HCT116 (cell line): ENCODE measurements around the gene PLCL2. TPM values are rescaled to one million over a fixed set of nuclear protein-coding genes. Genes with fewer than 3 reads are reported as not detected.

ENCODE experiments used
- ATAC-seq: fragments of 200-7000 bp; cut with Tn5 transposase; 2 replicates; pipeline ENCODE4 v1.9.1; 2020; ENCODE audit warnings: mild to moderate bottlenecking, moderate library complexity
- BruUV-seq: library from RNA; stranded (reverse); fragments of 400-500 nt; replicated peaks from 2 replicates; lab custom pipeline; 2021; lab: Mats Ljungman, UMichigan
- CTCF ChIA-PET: fragments of 300-600 bp; sonication (Branson Sonifier 250); formaldehyde crosslinking; loops from one replicate; lab custom pipeline; 2021; ENCODE audit warnings: antibody characterized with exemption; lab: Charles Lee
- POLR2A ChIA-PET: fragments of 300-600, 350-600 bp; sonication (Branson Sonifier 250); formaldehyde crosslinking; loops from one replicate; lab custom pipeline; 2021; ENCODE audit warnings: antibody characterized with exemption; lab: Charles Lee
- RAD21 ChIA-PET, 2 experiments: fragments of 300-600 bp; sonication (Branson Sonifier 250); formaldehyde crosslinking; loops; one replicate each; lab custom pipeline; 2023; ENCODE audit warnings: low total read pairs in 2 of 2; ENCODE audit not compliant: uncharacterized antibody in 2 of 2, unreplicated experiment in 2 of 2, low non-redundant PET in 1 of 2; lab: Charles Lee
- DNase-seq: peaks from one replicate; pipeline ENCODE4 v3.0.0-alpha.2; 2010; ENCODE audit warnings: low read depth, low spot score
- H2AFZ ChIP-seq: fragments of 200-600 bp; shearing (Covaris generic), sonication (generic); 2 replicates; pipeline ENCODE4 v1.6.1; 2017; ENCODE audit warnings: low read depth, mixed run types, mixed read lengths, antibody characterized with exemption, low read length; ENCODE audit not compliant: poor library complexity, severe bottlenecking
- H3K27ac ChIP-seq: 2 replicates; pipeline ENCODE4 v1.5.1; 2012; ENCODE audit warnings: low read depth, low read length
- H3K27me3 ChIP-seq: fragments of 200-600 bp; sonication (generic); 2 replicates; pipeline ENCODE4 v1.6.1; 2016; ENCODE audit warnings: mixed run types, low read length, mixed read lengths; ENCODE audit not compliant: insufficient read depth
- H3K36me3 ChIP-seq, 2 experiments: fragments of 200-500 bp in 1 of 2; fragments of 200-600 bp in 1 of 2; sonication (Bioruptor generic) in 1 of 2; sonication (generic) in 1 of 2; 2 replicates each; pipeline versions ENCODE4 v1.5.1 to v1.6.1; 2014 to 2016; ENCODE audit warnings: low read length in 2 of 2, inconsistent platforms in 1 of 2, mixed read lengths in 1 of 2, mixed run types in 1 of 2; ENCODE audit not compliant: insufficient read depth in 2 of 2, control insufficient read depth in 1 of 2
- H3K4me1 ChIP-seq, 2 experiments: fragments of 200-600 bp in 1 of 2; sonication (generic) in 1 of 2; 2 replicates each; pipeline versions ENCODE4 v1.5.1 to v1.6.1; 2012 to 2017; ENCODE audit warnings: low read length in 2 of 2, inconsistent platforms in 1 of 2, mild to moderate bottlenecking in 1 of 2, mixed read lengths in 1 of 2, mixed run types in 1 of 2, moderate library complexity in 1 of 2; ENCODE audit not compliant: insufficient read depth in 2 of 2, control insufficient read depth in 1 of 2
- H3K4me2 ChIP-seq: fragments of 200-600 bp; sonication (generic); 2 replicates; pipeline ENCODE4 v1.6.1; 2017; ENCODE audit warnings: mixed run types, low read length, mixed read lengths
- H3K4me3 ChIP-seq, 2 experiments: fragments of 200-600 bp in 1 of 2; sonication (generic) in 1 of 2; replicated peaks in 1 of 2; 2 replicates each; pipeline ENCODE4 v1.5.1; 2011 to 2016; ENCODE audit warnings: low read length in 2 of 2, control low read depth in 1 of 2, low read depth in 1 of 2, mild to moderate bottlenecking in 1 of 2, mixed read lengths in 1 of 2, mixed run types in 1 of 2
- H3K79me2 ChIP-seq: fragments of 200-600 bp; sonication (generic); 2 replicates; pipeline ENCODE4 v1.6.1; 2017; ENCODE audit warnings: mild to moderate bottlenecking, mixed run types, low read length, moderate library complexity, mixed read lengths; ENCODE audit not compliant: insufficient read depth
- H3K9ac ChIP-seq: fragments of 200-600 bp; sonication (generic); 2 replicates; pipeline ENCODE4 v1.6.1; 2016; ENCODE audit warnings: low read length, mixed read lengths
- H3K9me2 ChIP-seq: fragments of 200-600 bp; sonication (generic), shearing (Covaris generic); 2 replicates; pipeline ENCODE4 v1.6.1; 2017; ENCODE audit warnings: mixed run types, mild to moderate bottlenecking, moderate library complexity; ENCODE audit not compliant: insufficient read depth
- H3K9me3 ChIP-seq, 2 experiments: fragments of 200-500 bp in 1 of 2; fragments of 200-600 bp in 1 of 2; sonication (Bioruptor generic) in 1 of 2; sonication (generic) in 1 of 2; 2 replicates each; pipeline ENCODE4 v1.6.1; 2014 to 2017; ENCODE audit warnings: low read length in 2 of 2, mixed read lengths in 2 of 2, inconsistent platforms in 1 of 2, low read depth in 1 of 2, mild to moderate bottlenecking in 1 of 2, mixed run types in 1 of 2, moderate library complexity in 1 of 2; ENCODE audit not compliant: control insufficient read depth in 1 of 2, insufficient read depth in 1 of 2
- H4K20me1 ChIP-seq: fragments of 200-600 bp; sonication (generic), shearing (Covaris generic); 2 replicates; pipeline ENCODE4 v1.6.1; 2017; ENCODE audit warnings: mixed run types, mild to moderate bottlenecking, moderate library complexity; ENCODE audit not compliant: insufficient read depth
- CBX3 ChIP-seq: IDR thresholded peaks from 2 replicates; pipeline ENCODE4 v1.6.1; 2012; ENCODE audit warnings: low read depth
- FOSL1 ChIP-seq: IDR thresholded peaks from 2 replicates; pipeline ENCODE4 v1.6.1; 2012; ENCODE audit warnings: low read depth
- JUND ChIP-seq: IDR thresholded peaks from 2 replicates; pipeline ENCODE4 v1.6.1; 2012
- POLR2A ChIP-seq: IDR thresholded peaks from 2 replicates; pipeline ENCODE4 v1.7.0; 2011; ENCODE audit warnings: borderline replicate concordance; ENCODE audit not compliant: insufficient read depth, insufficient read length; ENCODE audit errors: extremely low read depth
- POLR2AphosphoS5 ChIP-seq: IDR thresholded peaks from 2 replicates; pipeline ENCODE4 v1.6.1; 2011; ENCODE audit warnings: mild to moderate bottlenecking, low read depth, low read length, moderate library complexity
- SIN3A ChIP-seq: IDR thresholded peaks from 2 replicates; pipeline ENCODE4 v1.6.1; 2012; ENCODE audit warnings: low read depth
- SP1 ChIP-seq: IDR thresholded peaks from 2 replicates; pipeline ENCODE4 v1.6.1; 2012; ENCODE audit warnings: low read depth
- YY1 ChIP-seq: IDR thresholded peaks from 2 replicates; pipeline ENCODE4 v1.6.1; 2011; ENCODE audit warnings: low read length, low read depth, moderate library complexity, mild to moderate bottlenecking; ENCODE audit not compliant: insufficient replicate concordance; ENCODE audit errors: extremely low read depth
- ZBTB33 ChIP-seq: IDR thresholded peaks from 2 replicates; pipeline ENCODE4 v1.6.1; 2011; ENCODE audit warnings: mild to moderate bottlenecking, low read length, moderate library complexity; ENCODE audit not compliant: insufficient replicate concordance; ENCODE audit errors: extremely low read depth
- ZFX ChIP-seq: fragments of 450-650 bp; IDR thresholded peaks from 2 replicates; pipeline ENCODE4 v1.6.1; 2017
- ZNF274 ChIP-seq: fragments of 200-500 bp; sonication (Bioruptor generic); IDR thresholded peaks from 2 replicates; pipeline ENCODE4 v1.6.1; 2014; ENCODE audit warnings: mild to moderate bottlenecking, low read depth, low read length, inconsistent platforms
- intact Hi-C: fragments of 100-400 bp; cut with micrococcal nuclease; formaldehyde crosslinking; loops from 2 replicates; pipeline ENCODE4 v1.10.0; 2022
- total RNA-seq: library from RNA; stranded (reverse); gene quantifications from one replicate; pipeline ENCODE4 v1.2.1, GENCODE V29; 2021; ENCODE audit not compliant: unreplicated experiment
- TF ChIP-seq, protein P1 (sequence below): IDR thresholded peaks from 2 replicates; pipeline ENCODE4 v1.6.1; 2012

PLCL2 gene
- total RNA-seq, 1 experiment from 2014 or later = 2.2 TPM

DNA sequence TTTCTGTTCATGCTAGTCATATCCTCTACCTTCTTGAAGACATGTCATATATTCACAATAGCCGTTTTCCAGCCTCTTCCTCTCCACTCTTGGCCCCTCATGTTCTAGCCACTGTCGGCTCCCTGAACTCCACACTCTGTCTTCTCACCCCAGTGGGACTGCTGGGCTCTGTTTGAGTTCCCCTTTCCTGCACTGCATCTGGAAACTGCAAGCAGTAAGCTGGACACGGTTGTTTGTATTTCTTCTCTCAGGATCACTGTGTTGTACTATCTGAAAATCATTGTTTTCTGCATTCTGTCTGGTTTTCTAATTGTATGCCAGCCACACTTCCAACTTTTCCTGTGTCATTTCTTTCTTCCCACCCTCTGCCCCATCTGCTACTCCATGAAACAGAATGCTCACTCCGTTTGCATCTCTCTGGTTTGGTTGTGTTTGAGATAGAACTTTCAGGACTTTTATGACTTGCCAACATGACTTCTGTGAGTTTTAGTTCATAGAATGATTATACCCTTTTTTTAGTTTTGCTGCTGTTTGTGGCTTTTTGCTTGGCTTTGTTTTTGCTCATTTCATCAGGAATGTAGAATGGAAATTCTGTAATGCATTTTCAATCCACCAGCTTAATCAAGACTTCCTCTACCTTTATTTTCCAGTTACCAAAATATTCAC is 192.3 kb downstream of the PLCL2 start:
- RAD21 ChIA-PET = no interaction called here
- no TSS peak for BruUV-seq
- Histone ChIP-seq H3K4me2 (no peak overlapping the region), H3K4me3 (no peak overlapping the region), H2AFZ (no peak overlapping the region), H3K27ac (no peak overlapping the region), H3K9me2 (no peaks in the 10 kb centered on the region), H3K4me1 (no peaks in the 10 kb centered on the region), H3K36me3 (no peaks in the 10 kb centered on the region), H3K9ac (no peak overlapping the region), H3K79me2 (no peaks in the 10 kb centered on the region), H3K9me3 (no peaks in the 10 kb centered on the region), H4K20me1 (no peaks in the 10 kb centered on the region), H3K27me3 (no peaks in the 10 kb centered on the region)
- CTCF ChIA-PET = no interaction called here
- TF ChIP-seq SP1 (no peak), POLR2AphosphoS5 (no peak), JUND (no peak), POLR2A (no peak), FOSL1 (no peak), SIN3A (no peak), ZBTB33 (no peak), YY1 (no peak), ZFX (no peak), CBX3 (no peak), ZNF274 (no peak)
- TF ChIP-seq, protein P1, sequence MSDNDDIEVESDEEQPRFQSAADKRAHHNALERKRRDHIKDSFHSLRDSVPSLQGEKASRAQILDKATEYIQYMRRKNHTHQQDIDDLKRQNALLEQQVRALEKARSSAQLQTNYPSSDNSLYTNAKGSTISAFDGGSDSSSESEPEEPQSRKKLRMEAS = no peak
- intact Hi-C loops = no loop called here
- DNase-seq = no peak
- no peak for ATAC-seq
- POLR2A ChIA-PET = no interaction called here
